ENCODE measurements around the gene FBXO34. TPM values are rescaled to one million over a fixed set of nuclear protein-coding genes. Genes with fewer than 3 reads are reported as not detected.

Gene FBXO34
- total and polyA plus RNA-seq, 2 of the 13 experiments (the other 11 are each of a cell fraction or from before 2014, with no cell fraction given), result 8.8 to 13.5 TPM

- Histone ChIP-seq H2AFZ (ENCODE audit: low read length) (no peak overlapping the region), H3K9ac (ENCODE audit: insufficient read depth, low read depth, low read length) (no peak overlapping the region), H3K27ac (ENCODE audit: extremely low read length, insufficient read depth, low read length) (no peak overlapping the region), H3K27me3 (ENCODE audit: control insufficient read depth in 1 of 2, insufficient read depth in 2 of 2, low read length in 2 of 2) (no peaks in the 10 kb centered on the region), H3K36me3 (replicated peaks in 1 of 2; ENCODE audit: control insufficient read depth in 1 of 2, insufficient read depth in 2 of 2, low read length in 2 of 2) (peaks cover 2 to 11% of the 10 kb centered on the region in 2 experiments; a peak in 3 of 5 replicates), H3K4me2 (ENCODE audit: low read depth, low read length) (no peak overlapping the region), H3K4me3 (replicated peaks in 1 of 3; ENCODE audit: insufficient read depth in 1 of 3, low read depth in 2 of 3, low read length in 3 of 3) (no peak overlapping the region), H3K9me3 (ENCODE audit: low read length) (no peaks in the 10 kb centered on the region), H4K20me1 (ENCODE audit: insufficient read depth, low read length) (no peaks in the 10 kb centered on the region), H3K79me2 (ENCODE audit: insufficient read depth, low read length) (no peaks in the 10 kb centered on the region), H3K4me1 (ENCODE audit: insufficient read depth, low read length) (peaks cover 16% of the 10 kb centered on the region)
- 97% methylated on average over 3 of the region's 3 CpGs for WGBS (ENCODE audit: low lambda C conversion rate)
- POLR2A ChIA-PET, result no interaction called here
- intact Hi-C loops (cut with micrococcal nuclease; ENCODE audit: unreplicated experiment), result no loop called here
- CTCF ChIA-PET (ENCODE audit: low intra/inter-chr PET ratio, low total read pairs), result no interaction called here
- ATAC-seq (no peak), DNase-seq (ENCODE audit: low spot score) (no peak), FAIRE-seq (no peak)
- TF ChIP-seq ZMYM4 (CRISPR knock-in tag; IDR thresholded peaks at IDR 0.05) (no peak), ZSCAN31 (CRISPR knock-in tag; IDR thresholded peaks at IDR 0.05; ENCODE audit: low read depth) (no peak), TEAD2 (CRISPR knock-in tag; IDR thresholded peaks at IDR 0.05) (no peak), ELF3 (CRISPR knock-in tag; IDR thresholded peaks at IDR 0.05) (no peak)
- in situ Hi-C loops (cut with HindIII; ENCODE audit: extremely low pct_ligation_motif_present, low pct_unique_long_range_greater_than_20kb), result no loop called here
- BruUV-seq (replicated peaks), result no TSS peak
These were observed 95.0 kb downstream of the FBXO34 start for GRCh38 chr14:55366271-55366670.

GRCh38 chr14:55370883-55371455 lies 99.7 kb downstream of the FBXO34 start:
- no TSS peak for BruUV-seq (replicated peaks)
- Histone ChIP-seq H3K79me2 (ENCODE audit: insufficient read depth, low read length) (no peaks in the 10 kb centered on the region), H4K20me1 (ENCODE audit: insufficient read depth, low read length) (no peaks in the 10 kb centered on the region), H3K9ac (ENCODE audit: insufficient read depth, low read depth, low read length) (no peak overlapping the region), H3K9me3 (ENCODE audit: low read length) (no peaks in the 10 kb centered on the region), H3K27me3 (ENCODE audit: control insufficient read depth in 1 of 2, insufficient read depth in 2 of 2, low read length in 2 of 2) (no peaks in the 10 kb centered on the region), H3K4me3 (replicated peaks in 1 of 3; ENCODE audit: insufficient read depth in 1 of 3, low read depth in 2 of 3, low read length in 3 of 3) (no peak overlapping the region), H3K4me2 (ENCODE audit: low read depth, low read length) (no peak overlapping the region), H3K27ac (ENCODE audit: extremely low read length, insufficient read depth, low read length) (no peak overlapping the region), H3K4me1 (ENCODE audit: insufficient read depth, low read length) (no peaks in the 10 kb centered on the region), H3K36me3 (replicated peaks in 1 of 2; ENCODE audit: control insufficient read depth in 1 of 2, insufficient read depth in 2 of 2, low read length in 2 of 2) (peaks cover 5 to 16% of the 10 kb centered on the region in 2 experiments; a peak in 4 of 5 replicates), H2AFZ (ENCODE audit: low read length) (no peak overlapping the region)
- CTCF ChIA-PET (ENCODE audit: low intra/inter-chr PET ratio, low total read pairs), result no interaction called here
- in situ Hi-C loops (cut with HindIII; ENCODE audit: extremely low pct_ligation_motif_present, low pct_unique_long_range_greater_than_20kb), result no loop called here
- ATAC-seq, result no peak
- intact Hi-C loops (cut with micrococcal nuclease; ENCODE audit: unreplicated experiment), result no loop called here
- no peak for FAIRE-seq
- POLR2A ChIA-PET, result no interaction called here
- 87% methylated on average over 11 of the region's 11 CpGs for WGBS (ENCODE audit: low lambda C conversion rate)
- DNase-seq (ENCODE audit: low spot score), result no peak
- TF ChIP-seq RXRA (CRISPR knock-in tag; IDR thresholded peaks at IDR 0.05), result no peak
- TF ChIP-seq ZEB1 (IDR thresholded peaks at IDR 0.05; ENCODE audit: insufficient replicate concordance, low read depth), result no peak
- no peak for TF ChIP-seq ZC3H13 (CRISPR knock-in tag; IDR thresholded peaks at IDR 0.05)
- no peak for TF ChIP-seq KDM5A (IDR thresholded peaks at IDR 0.05; ENCODE audit: borderline replicate concordance, low read length)
- no peak for TF ChIP-seq ZNF773 (CRISPR knock-in tag; IDR thresholded peaks at IDR 0.05; ENCODE audit: borderline replicate concordance)
- no peak for TF ChIP-seq PRMT3 (CRISPR knock-in tag; IDR thresholded peaks at IDR 0.05; ENCODE audit: borderline replicate concordance, low read depth)
- no peak for TF ChIP-seq ZBTB43 (CRISPR knock-in tag; conservative IDR thresholded peaks at IDR 0.05)
- TF ChIP-seq RELA (CRISPR knock-in tag; IDR thresholded peaks at IDR 0.05), result no peak
- TF ChIP-seq MYNN (CRISPR knock-in tag; IDR thresholded peaks at IDR 0.05; ENCODE audit: low read depth), result no peak
- no peak for TF ChIP-seq TIGD3 (CRISPR knock-in tag; IDR thresholded peaks at IDR 0.05; ENCODE audit: borderline replicate concordance)
- TF ChIP-seq ONECUT2 (CRISPR knock-in tag; IDR thresholded peaks at IDR 0.05), result no peak
- no peak for TF ChIP-seq SALL1 (CRISPR knock-in tag; IDR thresholded peaks at IDR 0.05)

Measured in HepG2 (cell line).